ENCODE results near the gene LPAR6.

Gene LPAR6

DNA sequence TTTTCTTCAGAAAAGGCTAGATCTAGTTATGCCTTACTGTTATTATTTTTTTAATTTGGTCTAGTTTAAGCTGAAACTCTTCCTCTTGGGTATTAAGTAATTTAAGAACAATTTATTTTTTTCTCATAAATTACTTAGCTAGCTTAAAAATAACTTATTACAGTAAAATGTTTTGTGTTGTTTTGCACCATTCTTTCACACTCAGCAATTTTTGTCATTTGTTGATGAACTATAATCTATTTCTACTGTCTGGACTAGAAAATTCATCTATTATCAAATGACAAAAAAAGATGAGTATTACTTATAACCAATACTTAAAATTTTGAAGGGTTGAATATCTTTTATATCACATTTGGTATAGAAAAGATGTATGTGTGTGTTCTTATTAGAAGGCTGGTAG lies 1.6 kb upstream of the LPAR6 start:
- DNase-seq = no peak

DNA sequence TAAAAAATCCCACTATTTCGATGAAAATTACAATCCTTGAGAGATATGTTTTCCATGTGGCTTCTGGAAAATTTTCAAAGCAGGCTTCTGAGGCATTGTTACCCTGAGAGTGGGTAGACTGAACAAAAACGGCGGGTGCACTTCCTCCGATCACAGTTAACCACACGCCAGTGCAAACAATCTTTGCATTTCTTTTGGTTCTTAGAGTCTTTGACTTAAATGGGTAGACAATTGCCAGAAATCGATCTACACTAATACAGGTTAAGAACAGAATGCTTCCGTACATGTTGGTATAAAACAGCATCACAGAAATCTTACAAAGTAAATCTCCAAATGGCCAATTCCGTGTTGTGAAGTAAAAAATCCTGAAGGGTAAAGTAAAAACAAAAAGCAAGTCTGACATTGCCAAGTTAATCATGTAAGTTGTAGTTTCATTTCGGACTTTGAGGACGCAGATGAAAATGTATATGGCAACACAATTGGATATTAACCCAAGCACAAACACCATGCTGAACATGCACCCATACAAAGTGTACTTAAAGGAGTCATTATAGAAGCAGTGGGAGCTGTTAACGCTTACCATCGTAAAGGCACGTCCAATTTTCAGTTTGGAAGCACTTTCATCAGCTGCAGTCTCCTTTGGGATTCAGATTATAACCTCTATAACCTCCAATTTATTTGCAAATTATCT lies 927 bp downstream of the LPAR6 start:
- no peak for DNase-seq

DNA sequence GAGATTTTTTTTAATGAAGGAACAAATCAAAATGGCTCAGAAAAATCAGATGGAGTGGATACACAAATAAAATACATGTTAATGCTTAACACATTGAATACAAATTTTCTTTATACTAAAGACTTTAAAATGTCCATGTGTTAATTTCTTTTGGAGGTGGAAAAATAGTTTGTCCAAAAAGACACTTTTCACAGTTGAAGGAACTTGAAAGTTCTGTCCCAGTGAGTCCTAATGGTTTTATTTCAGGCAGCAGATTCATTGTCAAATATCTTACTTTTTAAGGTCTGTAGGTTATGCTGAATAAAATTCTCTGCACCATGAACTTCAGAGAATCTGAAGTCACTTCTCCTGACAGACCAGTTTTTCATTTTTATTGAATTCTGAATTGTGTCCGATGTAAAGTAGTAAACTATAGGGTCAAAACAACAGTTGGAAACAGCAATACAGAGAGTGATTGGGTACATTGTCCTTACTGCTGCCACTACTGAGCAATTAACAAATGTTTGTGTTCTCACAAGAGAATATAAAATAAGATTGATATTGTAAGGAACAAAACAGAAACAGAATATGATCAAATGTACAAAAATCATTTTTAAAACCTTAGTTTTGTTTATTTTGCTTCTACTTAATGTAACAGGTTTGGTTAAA lies 1.6 kb downstream of the LPAR6 start:
- no peak for DNase-seq

DNA sequence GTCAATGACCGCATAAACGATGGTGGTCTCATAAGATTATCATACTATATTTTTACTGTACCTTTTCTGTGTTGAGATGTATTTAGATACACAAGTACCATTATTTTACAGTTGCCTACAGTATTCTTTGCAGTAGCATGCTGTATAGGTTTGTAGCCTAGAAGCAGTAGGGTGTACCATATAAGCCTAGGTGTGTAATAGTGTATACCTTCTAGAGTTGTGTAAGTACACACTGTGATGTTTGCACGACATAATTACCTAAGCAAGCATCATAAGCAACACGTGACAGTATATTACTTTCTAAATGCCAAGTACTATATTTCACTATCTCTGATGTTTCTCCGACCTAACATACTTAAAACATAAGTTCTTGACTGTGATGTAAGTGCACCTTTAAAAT lies 2.7 kb downstream of the LPAR6 start:
- no peak for DNase-seq

DNA sequence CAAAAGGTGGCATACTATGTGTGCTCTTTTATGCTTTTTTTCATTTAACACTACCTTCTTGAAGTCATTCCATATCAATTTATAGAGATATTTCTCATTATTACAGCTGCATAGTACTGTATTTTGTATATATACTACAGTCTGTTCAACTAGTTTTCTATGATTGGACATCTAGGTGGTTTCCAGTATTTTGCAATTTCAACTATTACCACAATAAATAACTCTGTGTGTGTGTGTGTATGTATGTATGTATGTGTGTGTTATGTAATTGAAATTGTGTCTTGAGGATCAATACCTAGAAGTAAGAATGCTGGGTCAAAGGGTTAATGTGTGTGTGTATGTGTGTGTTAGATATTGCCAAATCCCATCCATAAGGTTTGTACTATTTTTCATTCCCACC lies 7.0 kb downstream of the LPAR6 start:
- no peak for DNase-seq

DNA sequence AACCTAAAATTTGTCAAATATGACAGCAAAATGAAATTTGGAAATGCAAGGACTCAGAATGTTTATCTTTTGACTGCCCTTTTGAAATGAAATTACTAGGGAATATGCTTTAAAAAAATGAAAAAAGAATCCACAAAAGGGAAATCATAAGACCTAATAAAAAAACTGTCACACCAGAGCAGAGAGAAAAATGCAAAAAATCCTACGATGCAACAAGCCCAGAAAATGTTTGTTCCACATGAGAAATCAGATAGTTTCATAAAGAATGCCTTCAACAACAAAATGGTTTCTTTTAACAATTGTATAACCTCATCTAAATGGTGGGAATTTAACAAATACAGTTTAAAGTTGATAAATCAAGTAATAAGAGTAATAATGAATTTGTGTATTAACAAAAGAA lies 8.0 kb downstream of the LPAR6 start:
- DNase-seq = no peak

DNA sequence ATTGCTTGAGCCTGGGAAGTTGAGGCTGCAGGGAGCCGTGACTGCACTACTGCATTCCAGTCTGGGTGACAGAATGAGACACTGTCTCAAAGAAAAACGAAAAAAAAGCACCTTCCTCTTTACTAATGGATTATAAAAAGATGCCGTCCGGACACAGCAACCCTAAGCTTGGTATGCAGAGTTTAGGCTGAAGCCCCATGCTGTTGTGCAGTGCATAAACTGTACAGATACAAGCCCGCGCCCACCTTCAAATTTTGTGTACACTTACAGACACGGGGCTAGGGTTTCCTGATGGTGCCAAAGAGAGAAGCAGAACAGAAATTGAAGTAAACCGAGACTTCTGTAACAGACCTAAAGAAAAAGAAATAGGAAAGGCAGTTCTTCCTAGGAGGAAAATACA lies 9.0 kb downstream of the LPAR6 start:
- no peak for DNase-seq

DNA sequence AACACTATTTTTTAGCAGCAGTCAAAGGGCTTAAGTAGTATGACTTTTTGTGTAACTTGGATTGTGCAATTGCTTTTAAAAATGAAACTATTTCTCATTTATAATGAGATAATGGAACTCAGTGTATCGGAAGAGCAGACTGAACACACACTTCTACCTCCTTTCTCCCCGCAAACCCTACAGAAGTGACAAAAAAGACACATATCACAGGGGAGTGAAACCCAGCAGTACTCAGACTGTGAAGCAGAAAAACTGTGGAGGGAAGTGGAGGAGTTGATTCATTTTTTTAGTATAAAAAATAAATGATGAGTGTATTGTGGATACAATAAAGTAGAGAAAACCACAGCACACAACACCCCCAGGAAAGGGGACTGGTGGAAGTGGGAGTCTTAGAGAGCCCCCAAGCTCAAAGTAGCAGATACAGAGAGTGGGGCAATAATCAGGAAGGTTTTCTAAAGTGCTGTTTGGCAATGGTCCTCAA lies 9.7 kb downstream of the LPAR6 start:
- no peak for DNase-seq

DNA sequence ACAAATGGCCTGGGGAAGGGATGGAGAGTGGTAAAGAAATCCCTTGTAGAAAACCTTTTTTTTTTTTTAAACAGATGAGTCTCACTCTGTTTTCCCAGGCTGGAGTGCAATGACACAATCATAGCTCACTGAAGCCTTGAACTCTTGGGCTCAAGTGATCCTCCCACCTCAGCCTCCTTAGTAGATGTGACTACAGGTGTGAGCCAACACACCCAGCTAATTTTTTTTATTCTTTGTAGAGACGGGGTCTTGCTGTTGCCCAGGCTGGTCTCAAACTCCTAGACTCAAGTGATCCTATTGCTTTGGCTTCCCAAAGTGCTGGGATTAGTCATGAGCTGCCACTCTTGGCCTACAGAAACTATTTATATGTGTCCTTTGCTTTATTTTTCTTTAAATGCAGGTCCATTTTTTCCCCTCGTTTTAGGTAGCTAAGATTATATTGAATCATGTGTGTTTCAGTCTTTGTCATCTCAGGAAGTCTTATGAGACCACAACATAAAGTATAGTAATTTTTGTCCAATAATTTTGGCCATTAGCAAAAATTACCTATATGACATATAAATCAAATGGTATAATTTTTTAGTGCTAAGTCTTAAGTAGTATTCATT lies 10.5 kb downstream of the LPAR6 start:
- DNase-seq = no peak

DNA sequence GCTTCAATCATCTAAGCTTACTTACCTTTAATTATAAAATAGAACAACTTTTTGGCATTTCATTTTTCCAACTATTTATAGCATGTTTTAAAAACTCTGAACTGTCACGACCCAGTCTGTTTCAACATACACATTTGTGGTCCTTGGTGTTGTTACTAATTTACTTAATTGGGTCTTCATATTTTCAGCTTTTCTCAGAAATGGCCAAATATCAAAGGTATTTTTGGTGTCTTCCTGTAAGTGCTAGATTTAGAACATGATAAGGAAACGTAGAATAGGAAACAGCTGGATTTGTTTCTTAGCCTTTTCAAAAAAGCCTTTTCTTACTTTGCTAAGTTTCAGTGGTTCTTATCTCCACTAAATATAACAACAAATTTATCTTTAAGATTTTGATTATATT lies 11.4 kb downstream of the LPAR6 start:
- no peak for DNase-seq

DNA sequence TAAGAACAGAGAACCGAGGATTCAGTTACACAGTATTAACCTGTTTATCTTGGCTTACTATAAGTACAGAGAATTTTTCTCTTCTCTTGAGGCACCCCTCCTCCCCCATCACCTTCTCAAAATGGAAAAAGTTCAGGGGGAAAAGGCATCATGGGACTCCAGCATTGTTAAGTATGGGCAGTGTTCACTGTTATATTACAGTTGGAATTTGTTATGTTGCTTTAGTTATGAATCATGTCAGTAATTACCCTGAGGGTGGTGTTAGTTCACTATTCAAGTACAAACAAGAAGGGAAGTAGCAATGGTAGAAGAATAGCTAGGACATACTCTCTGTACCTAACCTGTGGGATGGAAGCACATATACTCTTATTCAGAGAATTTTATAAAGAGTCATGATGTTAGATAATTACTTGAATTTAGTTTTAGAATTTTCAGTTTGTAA lies 12.0 kb downstream of the LPAR6 start:
- DNase-seq = no peak

DNA sequence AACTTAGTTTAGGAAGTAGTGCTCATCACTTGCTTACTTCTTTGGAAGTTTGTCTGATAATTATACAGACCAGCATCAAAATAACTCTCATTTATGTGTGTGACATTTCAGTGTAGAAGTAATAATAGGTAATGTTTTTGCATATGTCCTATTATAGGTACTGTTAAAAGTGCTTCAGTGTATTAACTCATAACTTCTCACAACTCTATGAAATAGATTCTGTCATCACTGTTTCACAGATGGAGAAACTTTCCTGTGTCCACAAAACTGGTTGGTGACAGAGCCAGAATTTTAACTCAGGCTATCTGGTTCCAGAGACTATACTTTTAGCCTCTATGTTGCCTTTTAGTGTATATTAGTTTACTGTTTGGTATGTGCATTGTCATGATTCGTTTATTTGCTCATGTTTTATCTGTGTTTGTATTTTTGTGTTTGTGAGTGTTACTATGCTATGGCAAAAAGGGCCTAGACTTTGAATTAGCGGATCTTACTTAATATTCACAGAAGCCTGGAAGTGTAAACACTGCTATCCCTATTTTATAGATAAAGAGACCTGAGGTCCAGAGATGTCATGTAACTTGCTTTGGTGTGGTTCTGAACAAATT lies 12.7 kb downstream of the LPAR6 start:
- no peak for DNase-seq

DNA sequence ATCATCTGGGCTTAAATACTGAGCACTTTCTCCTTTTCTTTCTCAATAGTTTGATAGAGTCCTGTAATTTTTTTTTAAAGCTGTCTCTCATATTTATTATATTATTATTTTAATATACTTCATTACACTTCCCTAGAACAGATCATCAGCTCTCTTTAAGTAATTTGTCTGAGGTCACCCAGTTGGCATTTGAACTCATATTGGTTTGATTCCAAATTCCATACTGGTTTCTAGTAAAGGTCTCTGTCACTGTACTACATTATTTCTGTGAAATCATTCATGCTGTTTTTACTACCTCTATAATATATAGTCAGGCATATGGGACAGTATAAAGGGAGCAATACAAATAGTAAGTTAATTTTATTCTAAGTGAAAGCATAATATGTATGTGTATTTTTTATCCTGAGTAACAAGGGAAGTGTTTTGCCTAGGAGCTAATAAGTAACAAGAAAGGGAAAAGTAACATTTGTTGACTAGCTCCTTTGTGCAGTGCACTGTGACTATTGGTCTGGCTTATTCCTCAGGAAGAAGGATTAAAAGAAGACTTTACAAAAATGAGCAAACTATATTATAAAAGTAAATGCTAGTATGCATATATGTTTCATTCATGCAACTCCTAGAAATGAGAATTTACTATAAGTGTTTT lies 14.3 kb downstream of the LPAR6 start:
- no peak for DNase-seq

DNA sequence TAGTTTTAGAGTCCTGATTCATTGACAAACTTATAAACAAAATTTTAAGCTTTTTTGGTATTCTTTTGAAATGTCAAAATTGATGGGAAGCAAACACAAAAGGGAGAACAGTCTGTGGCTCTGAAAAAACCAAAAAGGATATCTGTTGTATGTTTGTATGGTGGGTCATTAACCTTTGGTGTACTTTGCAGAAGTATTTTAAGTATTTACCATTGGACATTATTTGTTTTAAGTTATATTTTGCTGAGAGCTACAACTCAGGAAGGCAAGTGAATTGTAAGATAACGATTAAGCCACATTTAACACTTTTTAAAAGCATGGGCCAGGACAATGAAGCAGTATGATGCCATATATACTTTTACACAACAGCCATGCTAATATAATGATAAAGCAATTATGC lies 15.2 kb downstream of the LPAR6 start:
- DNase-seq = no peak

DNA sequence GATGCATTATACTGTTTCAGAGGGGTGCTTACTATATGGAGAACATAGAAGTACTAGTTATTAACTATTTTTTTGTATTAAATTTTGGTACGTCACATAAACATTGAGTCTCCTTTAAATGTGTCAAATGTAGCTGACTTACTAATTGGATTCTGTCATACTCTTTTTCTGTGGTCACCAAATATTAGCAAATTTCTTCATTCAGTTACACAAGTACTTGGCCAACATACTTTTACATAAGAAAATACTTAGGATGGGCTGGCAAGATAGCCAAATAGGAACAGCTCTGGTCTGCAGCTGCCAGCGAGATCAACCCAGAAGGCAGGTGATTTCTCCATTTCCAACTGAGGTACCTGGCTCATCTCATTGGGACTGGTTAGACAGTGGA lies 19.2 kb downstream of the LPAR6 start:
- DNase-seq = no peak

DNA sequence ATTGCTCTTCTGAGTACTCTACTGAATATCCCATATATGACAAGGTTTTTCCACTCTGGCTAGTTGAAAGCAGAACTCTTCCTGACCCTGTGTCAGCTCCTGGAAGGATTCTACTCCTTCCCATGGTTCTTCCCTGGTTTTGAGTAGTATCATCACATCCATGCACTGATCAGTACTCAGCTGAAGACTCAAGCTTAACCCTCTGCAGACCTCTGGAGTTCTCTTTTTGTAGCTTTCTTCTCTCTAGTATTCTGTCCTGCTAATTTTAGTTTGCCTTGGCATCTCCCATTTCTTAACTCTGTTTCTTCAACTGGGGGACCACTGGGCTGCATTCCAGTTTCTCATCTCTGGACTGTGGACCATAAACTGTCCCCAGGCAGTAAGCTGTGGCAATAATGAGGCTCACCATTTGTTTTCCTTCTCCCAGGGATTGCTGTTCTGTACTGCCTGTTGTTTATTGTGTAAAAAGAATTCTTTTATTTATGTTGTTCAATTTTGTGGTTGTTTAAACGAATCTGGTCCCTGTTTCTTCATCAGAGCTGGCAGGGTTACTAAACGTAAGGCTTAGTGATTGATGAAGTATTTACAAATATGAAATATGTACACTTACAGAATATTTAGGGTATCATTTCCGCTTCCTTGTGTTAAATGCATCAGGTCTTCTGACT lies 19.7 kb downstream of the LPAR6 start:
- DNase-seq = no peak

DNA sequence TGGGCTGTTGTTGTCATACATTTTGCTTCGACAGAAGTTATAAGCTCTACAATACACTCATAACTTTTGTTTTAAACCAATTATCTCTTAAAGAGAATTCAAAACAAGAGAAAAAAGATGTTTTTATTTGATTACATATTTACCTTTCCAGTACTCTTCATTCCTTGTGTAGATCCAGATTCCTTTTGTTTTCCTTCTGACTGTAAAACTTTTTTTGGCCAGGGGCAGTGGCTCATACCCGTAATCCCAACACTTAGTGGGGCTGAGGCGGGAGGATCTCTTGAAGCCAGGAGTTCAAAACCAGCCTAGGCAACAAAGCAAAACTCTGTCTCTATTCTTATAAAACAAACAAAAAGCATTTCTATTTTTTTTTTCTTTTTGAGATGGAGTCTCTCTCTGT lies 21.7 kb downstream of the LPAR6 start:
- no peak for DNase-seq

DNA sequence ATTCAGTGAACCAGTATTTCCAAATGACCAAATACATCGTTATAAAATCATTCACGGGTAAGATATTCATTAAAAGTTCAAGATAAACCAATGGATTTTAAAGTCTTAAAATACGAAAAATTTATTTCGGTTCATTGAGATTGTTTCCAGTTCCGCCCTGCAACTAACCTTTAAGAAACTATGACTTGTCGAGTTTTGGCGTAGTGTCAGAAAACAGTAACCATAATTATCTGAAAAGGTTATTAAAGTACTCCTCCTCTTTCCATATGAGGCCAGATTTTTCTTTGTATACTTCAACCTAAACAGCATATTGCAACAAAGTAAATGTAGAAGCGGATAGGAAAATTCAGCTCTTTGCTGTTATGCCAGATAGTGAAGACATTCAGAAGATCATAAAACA lies 26.1 kb downstream of the LPAR6 start:
- no peak for DNase-seq

DNA sequence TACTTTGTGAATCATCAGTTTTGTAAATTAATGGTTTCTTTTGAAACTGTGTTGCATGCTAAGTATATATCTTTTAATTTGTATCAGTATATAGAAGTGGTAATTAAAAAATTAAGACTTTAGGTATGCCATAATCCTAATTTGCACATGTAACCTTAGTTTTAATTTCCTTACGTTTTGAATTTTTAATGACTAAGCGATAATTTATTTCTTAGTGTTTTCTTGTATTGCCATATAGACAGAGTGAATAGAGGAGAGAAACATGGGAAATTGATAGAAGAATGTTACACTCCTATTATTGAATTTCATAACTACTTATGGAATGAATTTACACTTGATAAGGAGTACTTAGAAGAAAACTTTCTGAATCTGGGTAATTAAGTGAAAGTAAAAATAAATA lies 29.5 kb downstream of the LPAR6 start:
- no peak for DNase-seq

DNA sequence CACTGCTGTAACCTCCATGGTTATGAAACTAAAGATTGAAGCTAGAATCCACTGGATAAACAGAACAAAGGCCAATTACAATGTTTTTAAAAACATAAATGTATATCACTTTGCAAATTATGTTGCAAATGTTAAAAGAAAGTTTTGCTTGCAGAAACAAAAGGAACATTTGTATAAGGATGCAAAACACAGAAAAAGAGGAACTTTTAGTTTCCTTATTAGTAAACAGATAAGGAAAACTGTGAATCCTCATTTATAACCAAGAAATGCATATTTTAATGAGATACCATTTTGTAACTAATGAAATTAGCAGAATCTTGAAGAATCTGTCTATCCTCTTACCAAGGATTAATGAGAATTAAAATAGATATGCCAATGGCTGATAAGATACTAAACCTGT lies 32.3 kb downstream of the LPAR6 start:
- DNase-seq = no peak

DNA sequence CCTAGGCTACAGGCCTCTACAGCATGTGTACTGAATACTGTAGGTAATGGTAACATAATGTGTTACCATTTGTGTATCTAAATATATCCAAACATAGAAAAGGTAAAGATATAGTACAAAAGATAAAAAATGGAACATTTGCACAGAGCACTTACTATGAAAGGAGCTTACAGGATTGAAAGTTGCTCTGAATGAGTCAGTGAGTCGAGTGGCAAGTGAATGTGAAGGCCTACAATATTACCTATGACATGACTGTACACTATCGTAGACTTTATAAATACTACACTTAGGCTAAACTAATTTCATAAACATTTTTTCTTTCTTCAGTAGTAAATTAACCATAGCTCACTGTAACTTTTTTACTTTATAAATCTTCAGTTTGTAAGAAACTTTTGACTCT lies 35.1 kb downstream of the LPAR6 start:
- no peak for DNase-seq

DNA sequence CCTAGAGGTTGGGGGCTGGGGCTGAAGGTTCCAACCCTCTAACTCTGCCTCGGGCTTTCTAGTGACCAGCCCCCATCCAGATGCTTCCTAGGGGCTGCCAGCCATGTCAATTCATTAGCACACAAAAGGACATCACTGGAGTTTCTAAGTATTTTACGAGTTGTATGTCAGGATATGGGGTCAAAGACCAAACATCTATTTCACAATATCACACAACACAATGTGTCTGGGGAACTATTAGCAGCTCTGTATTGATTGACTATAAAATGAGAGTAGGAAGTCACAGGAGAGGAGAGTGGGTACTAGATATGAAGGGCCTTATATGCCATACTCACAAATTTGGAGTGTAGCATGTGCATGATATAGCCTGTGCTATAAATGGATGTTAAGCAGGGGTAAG lies 42.1 kb downstream of the LPAR6 start:
- DNase-seq = no peak

DNA sequence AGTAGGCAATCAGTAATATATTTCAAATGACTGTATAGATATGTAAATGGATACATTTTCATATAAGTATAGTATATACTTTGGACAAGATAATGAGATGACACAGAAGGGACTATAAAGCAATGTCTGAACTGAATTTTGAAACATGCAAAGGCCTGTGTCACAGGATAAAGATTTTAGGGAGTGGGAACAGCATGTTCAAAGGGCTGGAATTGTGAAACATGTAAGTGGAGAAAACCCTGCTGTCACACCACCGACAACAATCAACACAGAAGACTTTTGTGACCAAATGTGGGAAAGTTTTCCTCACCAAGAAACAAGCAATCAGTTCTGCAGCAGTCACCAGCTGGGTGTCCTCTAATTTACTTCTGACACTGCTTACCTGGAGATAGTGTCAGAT lies 42.9 kb downstream of the LPAR6 start:
- DNase-seq = no peak
